Omental fat pad (tissue), 4 donors: ENCODE results near the gene STH. TPM values are rescaled to one million over a fixed set of nuclear protein-coding genes. Genes with fewer than 3 reads are reported as not detected.
"Not testable (repeated sequence)": the region's sequence is repeated elsewhere in the genome, so short reads cannot be mapped to it uniquely, and the experiment has no call there.

Source experiments
- ATAC-seq: fragments of 150-250 bp; one replicate; pipeline ENCODE4 v1.9.1; 2016; ENCODE audit warnings: mild to moderate bottlenecking, moderate library complexity; ENCODE audit not compliant: low FRiP score
- DNase-seq: peaks from one replicate; pipeline ENCODE4 v3.0.0-alpha.2; 2019; ENCODE audit warnings: low spot score
- CTCF ChIP-seq, 3 donors: fragments of 450-650 bp; IDR thresholded peaks; one replicate each; pipeline ENCODE4 v1.5.1; 2016 to 2017; ENCODE audit warnings: antibody characterized with exemption in 3 of 3, mild to moderate bottlenecking in 3 of 3, moderate library complexity in 2 of 3
- total RNA-seq, 4 donors: library from RNA; depleted of rRNA; stranded (reverse); fragments of >200 nt; gene quantifications; one replicate each; pipeline ENCODE4 v1.1.0, GENCODE V29; 2016

STH gene
- total RNA-seq, 4 donors from 2014 or later: not detected

DNA sequence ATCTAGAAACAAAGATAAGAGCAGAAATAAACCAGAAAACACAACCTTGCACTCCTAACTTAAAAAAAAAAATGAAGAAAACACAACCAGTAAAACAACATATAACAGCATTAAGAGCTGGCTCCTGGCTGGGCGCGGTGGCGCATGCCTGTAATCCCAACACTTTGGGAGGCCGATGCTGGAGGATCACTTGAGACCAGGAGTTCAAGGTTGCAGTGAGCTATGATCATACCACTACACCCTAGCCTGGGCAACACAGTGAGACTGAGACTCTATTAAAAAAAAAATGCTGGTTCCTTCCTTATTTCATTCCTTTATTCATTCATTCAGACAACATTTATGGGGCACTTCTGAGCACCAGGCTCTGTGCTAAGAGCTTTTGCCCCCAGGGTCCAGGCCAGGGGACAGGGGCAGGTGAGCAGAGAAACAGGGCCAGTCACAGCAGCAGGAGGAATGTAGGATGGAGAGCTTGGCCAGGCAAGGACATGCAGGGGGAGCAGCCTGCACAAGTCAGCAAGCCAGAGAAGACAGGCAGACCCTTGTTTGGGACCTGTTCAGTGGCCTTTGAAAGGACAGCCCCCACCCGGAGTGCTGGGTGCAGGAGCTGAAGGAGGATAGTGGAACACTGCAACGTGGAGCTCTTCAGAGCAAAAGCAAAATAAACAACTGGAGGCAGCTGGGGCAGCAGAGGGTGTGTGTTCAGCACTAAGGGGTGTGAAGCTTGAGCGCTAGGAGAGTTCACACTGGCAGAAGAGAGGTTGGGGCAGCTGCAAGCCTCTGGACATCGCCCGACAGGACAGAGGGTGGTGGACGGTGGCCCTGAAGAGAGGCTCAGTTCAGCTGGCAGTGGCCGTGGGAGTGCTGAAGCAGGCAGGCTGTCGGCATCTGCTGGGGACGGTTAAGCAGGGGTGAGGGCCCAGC lies 2.6 kb downstream of the STH start:
- TF ChIP-seq CTCF (IDR thresholded peaks at IDR 0.05): no peak
- ATAC-seq (no peak), DNase-seq (no peak)

- peak; percentile 67 for DNase-seq
These were observed 3.4 kb downstream of the STH start for GRCh38 chr17:46002311-46002972.

GRCh38 chr17:46002973-46003316 lies 3.9 kb downstream of the STH start:
- ATAC-seq: no peak
- DNase-seq: no peak
- no peak for TF ChIP-seq CTCF (IDR thresholded peaks at IDR 0.05)

More at GRCh38 chr17:46002311-46002972, 3.4 kb downstream of the STH start:
- peak in 2 of 3 donors; percentile 83 to 89 for TF ChIP-seq CTCF (IDR thresholded peaks at IDR 0.05)
- ATAC-seq: peak; percentile 87

DNA sequence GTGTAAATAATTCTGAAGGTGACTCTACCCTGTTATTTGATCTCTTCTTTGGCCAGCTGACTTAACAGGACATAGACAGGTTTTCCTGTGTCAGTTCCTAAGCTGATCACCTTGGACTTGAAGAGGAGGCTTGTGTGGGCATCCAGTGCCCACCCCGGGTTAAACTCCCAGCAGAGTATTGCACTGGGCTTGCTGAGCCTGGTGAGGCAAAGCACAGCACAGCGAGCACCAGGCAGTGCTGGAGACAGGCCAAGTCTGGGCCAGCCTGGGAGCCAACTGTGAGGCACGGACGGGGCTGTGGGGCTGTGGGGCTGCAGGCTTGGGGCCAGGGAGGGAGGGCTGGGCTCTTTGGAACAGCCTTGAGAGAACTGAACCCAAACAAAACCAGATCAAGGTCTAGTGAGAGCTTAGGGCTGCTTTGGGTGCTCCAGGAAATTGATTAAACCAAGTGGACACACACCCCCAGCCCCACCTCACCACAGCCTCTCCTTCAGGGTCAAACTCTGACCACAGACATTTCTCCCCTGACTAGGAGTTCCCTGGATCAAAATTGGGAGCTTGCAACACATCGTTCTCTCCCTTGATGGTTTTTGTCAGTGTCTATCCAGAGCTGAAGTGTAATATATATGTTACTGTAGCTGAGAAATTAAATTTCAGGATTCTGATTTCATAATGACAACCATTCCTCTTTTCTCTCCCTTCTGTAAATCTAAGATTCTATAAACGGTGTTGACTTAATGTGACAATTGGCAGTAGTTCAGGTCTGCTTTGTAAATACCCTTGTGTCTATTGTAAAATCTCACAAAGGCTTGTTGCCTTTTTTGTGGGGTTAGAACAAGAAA lies 5.1 kb downstream of the STH start:
- DNase-seq (no peak), ATAC-seq (no peak)
- TF ChIP-seq CTCF (IDR thresholded peaks at IDR 0.05): no peak

DNA sequence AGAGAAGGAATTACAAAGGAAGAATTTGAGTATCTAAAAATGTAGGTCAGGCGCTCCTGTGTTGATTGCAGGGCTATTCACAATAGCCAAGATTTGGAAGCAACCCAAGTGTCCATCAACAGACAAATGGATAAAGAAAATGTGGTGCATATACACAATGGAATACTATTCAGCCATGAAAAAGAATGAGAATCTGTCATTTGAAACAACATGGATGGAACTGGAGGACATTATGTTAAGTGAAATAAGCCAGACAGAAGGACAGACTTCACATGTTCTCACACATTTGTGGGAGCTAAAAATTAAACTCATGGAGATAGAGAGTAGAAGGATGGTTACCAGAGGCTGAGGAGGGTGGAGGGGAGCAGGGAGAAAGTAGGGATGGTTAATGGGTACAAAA lies 7.0 kb downstream of the STH start:
- not testable (repeated sequence) for ATAC-seq, DNase-seq

- ATAC-seq (no peak), DNase-seq (no peak)
- TF ChIP-seq CTCF (IDR thresholded peaks at IDR 0.05): no peak
These were observed 8.5 kb downstream of the STH start for GRCh38 chr17:46007461-46007965.

- ATAC-seq: no peak
- no peak for DNase-seq
- no peak for TF ChIP-seq CTCF (IDR thresholded peaks at IDR 0.05)
These were observed 9.5 kb downstream of the STH start for GRCh38 chr17:46008591-46008990.
